ENCODE data around the gene PRMT6.
"Not testable (repeated sequence)": the region's sequence is repeated elsewhere in the genome, so short reads cannot be mapped to it uniquely, and the experiment has no call there.

Gene PRMT6

DNA sequence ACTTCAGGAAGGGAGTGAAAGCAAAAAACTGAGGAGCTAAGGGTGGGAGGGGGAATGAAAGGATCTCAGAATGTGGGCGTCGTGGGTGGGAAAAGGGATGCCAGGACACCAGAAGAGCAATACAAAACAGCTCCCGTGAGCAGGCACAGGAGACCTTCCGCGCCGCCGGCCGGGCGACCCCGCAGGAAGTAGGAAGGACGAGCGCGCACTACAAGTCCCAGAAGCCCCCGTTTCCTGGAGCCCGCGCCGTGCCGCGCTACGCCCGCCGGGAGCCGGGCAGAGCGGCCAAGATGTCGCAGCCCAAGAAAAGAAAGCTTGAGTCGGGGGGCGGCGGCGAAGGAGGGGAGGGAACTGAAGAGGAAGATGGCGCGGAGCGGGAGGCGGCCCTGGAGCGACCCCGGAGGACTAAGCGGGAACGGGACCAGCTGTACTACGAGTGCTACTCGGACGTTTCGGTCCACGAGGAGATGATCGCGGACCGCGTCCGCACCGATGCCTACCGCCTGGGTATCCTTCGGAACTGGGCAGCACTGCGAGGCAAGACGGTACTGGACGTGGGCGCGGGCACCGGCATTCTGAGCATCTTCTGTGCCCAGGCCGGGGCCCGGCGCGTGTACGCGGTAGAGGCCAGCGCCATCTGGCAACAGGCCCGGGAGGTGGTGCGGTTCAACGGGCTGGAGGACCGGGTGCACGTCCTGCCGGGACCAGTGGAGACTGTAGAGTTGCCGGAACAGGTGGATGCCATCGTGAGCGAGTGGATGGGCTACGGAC, at the start of gene PRMT6:
Gene PRMT6 (plus strand): TSS at position 249 of the 771 bp plus-strand sequence. CDS start 42 bp downstream, at position 291.
- DNase-seq (ENCODE audit: low read depth in 2 of 2) = peak; percentile 65 to 71

DNA sequence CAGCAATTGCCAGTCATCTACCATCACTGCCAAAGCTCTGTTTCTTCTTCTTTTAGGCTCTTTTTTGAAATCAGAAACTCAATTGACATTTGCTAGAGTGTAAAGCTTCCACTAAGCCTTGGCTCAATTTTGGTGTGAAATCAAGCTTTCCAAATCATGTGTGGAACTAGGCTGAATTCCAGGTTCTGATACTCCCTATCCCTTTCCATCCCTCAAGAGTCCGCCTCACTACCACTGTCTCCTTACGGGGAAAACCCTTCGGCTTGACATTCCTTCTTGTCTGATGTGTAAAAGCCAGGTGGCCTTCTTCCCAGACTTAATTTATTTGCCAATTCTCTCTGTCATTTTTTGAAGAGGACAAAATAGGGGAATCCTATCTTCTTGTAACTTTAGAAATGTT, 47.2 kb upstream of the PRMT6 start:
- DNase-seq (ENCODE audit: low read depth in 2 of 2) = no peak

DNA sequence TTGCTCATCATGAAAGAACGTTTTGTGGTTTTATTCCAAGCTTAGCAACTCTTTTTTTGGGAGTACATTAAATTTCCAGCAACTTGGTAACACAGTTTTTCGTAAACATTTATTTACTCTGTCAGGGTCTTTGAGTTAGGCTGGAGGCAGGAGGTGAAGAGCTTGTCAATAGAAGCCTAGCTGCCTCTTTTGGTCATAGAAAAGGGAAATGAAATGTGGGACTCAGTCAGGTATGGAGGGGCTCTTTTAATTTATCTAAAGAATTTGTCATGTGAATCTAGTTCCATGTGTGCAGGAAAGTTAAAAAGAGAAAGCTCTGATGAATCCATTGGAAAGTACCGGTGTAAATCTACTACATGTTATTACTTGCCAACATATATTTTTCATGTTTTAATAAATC, 45.9 kb upstream of the PRMT6 start:
- DNase-seq (ENCODE audit: low read depth in 2 of 2) = no peak

DNA sequence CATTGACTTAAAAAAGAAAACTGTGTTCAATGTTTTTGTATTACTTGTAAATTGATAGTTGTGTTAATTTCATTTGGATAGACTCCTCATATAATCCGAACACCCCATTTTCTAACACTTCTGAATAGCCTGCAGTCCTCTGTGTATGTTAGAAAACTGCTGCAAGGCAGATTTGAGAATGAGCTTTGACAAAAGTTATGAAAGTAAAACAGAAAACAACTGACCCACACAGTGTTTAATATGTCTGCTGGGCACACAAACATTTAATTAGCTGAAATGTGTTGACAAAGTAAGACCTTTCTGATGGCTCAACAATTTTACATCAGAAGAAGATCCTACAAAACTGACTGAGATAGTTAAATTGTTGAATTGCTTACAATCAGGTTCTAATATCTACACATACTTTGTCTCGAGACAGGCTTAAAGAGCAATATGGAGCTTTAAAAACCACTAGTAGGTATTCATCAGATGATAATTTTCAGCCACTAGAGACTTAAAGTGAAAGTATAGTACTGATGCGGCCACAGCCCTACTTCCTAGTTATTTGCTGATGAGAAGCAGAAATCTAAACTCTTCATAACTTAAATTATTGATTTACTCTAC, 40.0 kb upstream of the PRMT6 start:
- no peak for DNase-seq (ENCODE audit: low read depth in 2 of 2)

DNA sequence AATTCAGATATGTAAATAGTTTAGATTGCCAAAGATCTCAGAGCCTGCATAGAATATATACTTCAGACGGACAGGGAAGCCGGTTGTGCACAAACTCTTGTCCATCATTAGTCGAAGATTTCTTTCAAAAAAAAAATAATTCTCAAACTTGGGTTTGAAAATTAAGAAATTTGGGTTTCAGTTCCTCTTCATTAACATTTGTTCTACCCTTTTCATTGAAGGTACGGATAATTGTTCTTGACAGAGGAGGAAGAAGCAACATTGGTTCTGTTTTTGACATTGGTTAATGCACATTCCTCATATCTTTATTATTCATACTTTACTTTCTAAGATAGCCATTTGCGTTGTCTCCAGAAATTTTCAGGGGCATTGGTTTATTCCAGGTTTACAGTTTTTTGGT, 38.0 kb upstream of the PRMT6 start:
- no peak for DNase-seq (ENCODE audit: low read depth in 2 of 2)

DNA sequence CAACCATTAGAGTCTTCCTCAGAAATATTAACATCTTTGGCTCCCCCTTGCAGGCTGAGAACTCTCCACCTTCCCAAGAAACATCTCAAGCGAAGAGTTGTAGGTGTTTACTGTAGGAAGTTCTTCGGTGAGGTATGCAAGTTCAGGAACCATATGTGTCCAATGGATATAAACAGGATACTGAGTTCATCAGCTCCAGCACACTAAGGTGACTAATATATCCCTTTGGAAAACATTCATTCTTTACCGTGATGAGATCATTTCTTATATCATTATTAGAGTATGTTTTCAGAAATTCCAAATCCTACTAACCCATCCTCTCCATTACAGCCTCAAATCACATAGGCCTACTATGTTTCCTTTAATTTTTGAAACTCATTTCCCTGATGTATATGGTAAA, 37.3 kb upstream of the PRMT6 start:
- no peak for DNase-seq (ENCODE audit: low read depth in 2 of 2)

DNA sequence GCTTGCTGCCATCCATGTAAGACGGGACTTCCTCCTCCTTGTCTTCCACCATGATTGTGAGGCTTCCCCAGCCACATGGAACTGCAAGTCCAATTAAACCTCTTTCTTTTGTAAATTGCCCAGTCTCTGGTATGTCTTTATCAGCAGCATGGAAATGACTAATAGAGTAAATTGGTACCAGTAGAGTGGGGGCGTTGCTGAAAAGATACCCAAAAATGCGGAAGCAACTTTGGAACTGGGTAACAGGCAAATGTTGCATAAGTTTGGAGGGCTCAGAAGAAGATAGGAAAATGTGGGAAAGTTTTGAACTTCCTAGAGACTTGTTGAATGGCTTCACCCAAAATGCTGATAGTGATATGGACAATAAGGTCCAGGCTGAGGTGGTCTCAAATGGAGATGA, 17.6 kb upstream of the PRMT6 start:
- DNase-seq (ENCODE audit: low read depth in 2 of 2) = not testable (repeated sequence)

DNA sequence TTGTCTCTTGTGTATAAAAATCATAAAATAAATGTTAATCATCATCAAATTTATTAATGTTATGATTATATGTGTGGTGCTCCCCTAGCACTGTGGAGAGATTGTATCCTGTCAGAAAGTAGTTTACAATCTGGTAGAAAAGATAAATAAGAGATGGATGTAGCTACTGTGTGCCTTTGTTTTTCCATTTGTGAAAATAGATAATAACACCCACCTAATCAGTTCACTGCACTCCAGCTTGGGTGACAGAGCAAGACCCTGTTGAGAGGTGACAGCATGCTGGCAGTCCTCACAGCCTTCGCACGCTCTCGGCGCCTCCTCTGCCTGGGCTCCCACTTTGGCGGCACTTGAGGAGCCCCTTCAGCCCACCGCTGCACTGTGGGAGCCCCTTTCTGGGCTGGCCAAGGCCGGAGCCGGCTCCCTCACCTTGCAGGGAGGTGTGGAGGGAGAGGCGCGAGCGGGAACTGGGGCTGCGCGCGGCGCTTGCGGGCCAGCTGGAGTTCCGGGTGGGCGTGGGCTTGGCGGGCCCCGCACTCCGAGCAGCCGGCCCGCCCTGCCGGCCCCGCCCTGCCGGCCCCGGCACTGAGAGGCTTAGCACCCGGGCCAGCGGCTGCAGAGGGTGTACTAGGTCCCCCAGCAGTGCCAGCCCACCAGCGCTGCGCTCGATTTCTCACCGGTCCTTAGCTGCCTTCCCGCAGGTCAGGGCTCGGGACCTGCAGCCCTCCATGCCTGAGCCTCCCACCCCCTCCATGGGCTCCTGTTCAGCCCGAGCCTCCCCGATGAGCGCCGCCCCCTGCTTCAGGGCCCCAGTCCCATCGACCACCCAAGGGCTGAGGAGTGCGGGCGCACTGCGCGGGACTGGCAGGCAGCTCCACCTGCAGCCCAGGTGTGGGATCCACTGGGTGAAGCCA, 11.9 kb upstream of the PRMT6 start:
- DNase-seq (ENCODE audit: low read depth in 2 of 2) = not testable (repeated sequence)

DNA sequence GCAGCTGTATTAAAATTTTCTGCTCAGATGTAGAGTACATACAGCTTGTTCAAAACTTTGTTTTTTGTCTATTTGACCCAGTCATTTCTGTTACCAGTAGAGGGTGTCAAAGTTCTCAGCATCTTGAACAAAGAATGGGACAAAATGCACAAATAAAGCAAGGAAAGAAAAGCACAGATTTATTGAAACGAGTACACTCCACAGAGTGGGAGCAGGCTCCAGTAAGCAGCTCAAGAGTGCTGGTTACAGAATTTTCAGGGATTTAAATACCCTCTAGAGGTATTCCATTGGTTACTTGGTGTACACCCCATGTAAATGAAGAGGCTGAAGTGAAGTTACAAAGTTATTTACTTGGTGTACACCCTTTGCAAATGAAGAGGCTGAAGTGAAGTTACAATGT, 8.9 kb upstream of the PRMT6 start:
- DNase-seq (ENCODE audit: low read depth in 2 of 2) = no peak

DNA sequence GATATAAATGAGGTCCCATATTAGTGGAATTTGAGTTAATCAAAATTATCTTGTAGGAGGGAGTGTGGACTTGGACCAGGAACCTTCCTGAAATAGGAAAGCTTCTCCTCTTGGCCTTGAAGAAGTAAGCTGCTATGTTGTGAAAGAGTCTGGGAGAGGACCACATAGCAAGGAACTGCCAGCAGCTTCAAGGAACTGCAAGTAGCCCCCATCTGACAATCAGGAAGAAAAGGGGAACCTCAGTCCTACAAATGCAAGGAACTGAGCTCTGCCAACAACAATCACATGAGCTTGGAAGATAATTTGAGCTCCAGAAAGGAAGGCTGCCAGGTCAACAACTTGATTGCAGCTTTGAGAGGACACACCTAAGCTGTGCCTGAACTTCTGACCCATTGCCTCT, 8.2 kb upstream of the PRMT6 start:
- DNase-seq (ENCODE audit: low read depth in 2 of 2) = no peak

DNA sequence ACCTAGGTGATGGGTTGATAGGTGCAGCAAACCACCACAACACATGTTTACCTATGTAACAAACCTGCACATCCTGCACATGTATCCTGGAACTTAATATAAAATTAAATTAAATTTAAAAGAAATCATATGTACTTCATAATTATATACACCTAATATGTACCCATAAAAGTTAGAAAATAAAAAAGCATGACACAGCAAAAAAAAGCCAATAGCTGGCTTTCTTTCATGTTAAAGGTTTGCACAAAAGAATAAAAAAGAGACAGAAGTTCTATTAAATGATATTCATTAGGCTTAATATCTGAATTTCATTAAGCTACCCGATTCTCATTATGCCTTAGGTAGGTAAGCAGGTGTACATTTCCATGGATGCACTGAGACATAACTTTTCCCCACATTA, 5.2 kb upstream of the PRMT6 start:
- no peak for DNase-seq (ENCODE audit: low read depth in 2 of 2)

DNA sequence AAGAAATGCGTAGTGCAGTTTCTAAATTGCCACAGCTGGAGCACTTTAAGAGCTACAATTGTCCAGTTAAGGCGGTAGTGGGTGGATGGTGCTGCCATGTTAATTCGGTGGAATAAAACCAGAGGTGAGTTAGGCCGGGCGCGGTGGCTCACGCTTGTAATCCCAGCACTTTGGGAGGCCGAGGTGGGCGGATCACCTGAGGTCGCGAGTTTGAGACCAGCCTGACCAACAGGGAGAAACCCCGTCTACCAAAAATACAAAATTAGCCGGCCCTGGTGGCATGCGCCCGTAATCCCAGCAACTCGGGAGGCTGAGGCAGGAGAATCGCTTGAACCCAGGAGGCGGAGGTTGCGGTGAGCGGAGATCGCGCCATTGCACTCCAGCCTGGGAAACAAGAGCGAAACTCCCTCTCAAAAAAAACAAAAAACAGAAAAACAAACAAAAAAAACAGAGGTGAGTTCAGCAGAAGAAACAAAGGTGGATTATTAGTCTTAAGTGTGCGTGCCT, 502 bp upstream of the PRMT6 start:
- DNase-seq (ENCODE audit: low read depth in 2 of 2) = not testable (repeated sequence)

DNA sequence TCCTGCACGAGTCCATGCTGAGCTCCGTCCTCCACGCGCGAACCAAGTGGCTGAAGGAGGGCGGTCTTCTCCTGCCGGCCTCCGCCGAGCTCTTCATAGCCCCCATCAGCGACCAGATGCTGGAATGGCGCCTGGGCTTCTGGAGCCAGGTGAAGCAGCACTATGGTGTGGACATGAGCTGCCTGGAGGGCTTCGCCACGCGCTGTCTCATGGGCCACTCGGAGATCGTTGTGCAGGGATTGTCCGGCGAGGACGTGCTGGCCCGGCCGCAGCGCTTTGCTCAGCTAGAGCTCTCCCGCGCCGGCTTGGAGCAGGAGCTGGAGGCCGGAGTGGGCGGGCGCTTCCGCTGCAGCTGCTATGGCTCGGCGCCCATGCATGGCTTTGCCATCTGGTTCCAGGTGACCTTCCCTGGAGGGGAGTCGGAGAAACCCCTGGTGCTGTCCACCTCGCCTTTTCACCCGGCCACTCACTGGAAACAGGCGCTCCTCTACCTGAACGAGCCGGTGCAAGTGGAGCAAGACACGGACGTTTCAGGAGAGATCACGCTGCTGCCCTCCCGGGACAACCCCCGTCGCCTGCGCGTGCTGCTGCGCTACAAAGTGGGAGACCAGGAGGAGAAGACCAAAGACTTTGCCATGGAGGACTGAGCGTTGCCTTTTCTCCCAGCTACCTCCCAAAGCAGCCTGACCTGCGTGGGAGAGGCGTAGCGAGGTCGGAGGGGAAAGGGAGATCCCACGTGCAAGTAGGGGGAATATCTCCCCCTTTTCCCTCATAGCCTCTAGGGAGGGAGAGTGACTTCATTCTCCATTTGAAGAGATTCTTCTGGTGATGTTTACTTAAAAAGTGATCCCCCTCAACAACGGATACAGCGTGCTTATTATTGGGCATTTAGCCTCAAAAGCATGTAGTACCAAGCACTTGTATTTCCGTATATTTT, 991 bp downstream of the PRMT6 start:
- DNase-seq (ENCODE audit: low read depth in 2 of 2) = peak; percentile 24 to 38

DNA sequence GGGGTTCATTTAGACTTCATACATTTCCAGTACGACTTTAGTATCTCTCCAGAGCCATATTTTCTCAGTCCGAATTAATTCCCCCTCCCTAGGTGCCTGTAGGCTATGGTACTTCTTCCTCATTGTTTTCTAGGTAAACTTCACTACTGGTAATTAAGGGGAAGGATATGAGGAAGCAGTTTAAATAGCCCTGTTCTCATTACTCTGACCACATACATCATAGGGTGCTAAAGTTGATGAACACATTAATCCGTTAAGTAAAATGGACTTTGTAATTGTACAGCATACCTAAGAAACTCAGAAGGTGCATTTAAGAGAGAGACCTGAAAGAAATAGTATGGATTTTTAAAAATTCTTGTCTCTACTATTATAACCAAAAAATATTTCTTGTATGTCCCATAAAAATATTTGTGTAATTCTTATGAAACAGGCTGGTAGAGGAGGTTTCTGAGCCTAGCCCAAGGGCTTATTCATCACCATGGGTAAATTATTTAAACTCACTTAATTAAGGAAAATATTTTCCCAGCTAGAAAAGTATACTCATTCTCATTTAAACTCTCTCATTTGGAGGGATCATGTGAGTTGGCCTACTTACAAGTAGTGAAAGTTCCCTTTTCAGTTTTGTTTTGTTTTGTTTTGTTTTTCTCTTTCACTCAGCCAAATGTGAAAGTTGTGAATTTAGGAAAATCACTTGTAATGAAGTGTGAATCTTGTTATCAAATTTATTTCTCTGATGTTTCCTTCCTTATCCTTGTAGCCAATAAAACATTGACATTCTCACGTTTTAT, 2.0 kb downstream of the PRMT6 start:
- no peak for DNase-seq (ENCODE audit: low read depth in 2 of 2)

DNA sequence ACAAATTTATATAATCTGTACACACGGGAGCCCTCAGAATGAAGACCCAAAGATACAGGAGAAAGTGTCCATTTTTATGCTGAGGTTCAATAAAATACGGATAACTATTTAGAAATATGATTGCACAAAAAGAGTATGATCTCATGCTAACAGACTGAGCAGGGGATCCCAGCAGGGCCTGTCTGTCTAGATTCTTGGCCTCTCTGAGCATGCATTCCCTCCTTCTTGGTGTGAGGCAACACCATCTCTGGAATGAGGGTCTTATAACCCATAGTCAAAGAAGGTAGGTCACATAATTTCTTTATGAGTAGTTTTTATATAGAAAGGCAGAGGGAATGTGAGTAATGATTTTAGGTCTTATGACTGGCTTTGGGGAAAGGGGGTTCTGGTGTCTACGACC, 5.4 kb downstream of the PRMT6 start:
- no peak for DNase-seq (ENCODE audit: low read depth in 2 of 2)

DNA sequence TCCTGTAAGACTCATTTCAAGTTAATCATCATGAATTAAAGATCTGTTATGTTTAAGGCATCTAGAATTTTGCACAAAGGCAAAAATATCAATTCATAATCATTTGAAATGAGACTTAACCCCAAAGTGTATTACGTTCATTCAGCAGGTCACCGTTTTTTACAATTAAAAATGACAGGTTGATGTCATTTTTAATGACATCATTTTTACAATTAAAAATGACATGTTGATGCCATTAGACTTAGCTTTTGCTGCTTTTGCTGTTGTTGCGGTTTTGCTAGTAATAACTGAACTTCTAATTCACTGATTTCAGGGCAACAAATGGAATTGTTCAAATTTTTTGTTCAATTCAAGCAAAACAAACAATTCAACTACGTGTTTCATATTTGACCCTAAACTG, 17.0 kb downstream of the PRMT6 start:
- DNase-seq (ENCODE audit: low read depth in 2 of 2) = no peak

DNA sequence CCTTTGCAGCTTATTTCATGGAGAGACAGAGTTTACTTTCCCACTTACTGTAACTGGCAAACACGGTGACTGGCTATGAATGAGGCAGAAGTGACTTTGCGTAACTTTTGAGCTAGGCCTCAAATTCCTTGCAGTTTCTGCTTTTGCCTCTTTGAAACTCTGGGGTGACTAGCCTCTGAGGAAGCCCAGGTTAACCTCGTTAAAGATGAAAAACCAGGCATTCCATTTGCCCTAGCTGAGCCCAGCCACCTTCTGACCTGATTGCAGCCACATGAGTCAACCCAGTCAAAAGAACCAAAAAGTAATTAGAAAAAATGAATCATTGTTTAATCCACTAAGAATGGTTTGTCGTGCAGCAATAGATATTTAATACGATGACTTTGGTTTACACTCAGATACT, 20.4 kb downstream of the PRMT6 start:
- DNase-seq (ENCODE audit: low read depth in 2 of 2) = no peak

DNA sequence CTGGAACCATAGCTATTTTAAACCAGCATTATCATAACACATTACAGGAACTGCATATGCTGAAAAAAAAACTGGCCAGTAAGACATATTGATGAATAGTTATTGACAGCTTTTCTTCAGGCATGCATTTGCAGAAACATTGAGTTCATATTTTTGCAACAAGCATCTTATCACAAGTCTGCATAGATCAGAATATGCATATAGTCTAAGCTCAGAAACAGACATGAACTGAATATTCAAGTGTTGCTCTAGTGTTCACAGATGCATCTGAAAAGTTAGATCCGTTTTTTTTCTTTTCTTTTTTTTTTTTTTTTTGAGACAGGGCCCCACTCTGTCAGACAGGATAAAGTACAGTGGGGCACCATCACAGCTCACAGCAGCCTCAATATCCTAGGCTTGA, 22.8 kb downstream of the PRMT6 start:
- no peak for DNase-seq (ENCODE audit: low read depth in 2 of 2)

DNA sequence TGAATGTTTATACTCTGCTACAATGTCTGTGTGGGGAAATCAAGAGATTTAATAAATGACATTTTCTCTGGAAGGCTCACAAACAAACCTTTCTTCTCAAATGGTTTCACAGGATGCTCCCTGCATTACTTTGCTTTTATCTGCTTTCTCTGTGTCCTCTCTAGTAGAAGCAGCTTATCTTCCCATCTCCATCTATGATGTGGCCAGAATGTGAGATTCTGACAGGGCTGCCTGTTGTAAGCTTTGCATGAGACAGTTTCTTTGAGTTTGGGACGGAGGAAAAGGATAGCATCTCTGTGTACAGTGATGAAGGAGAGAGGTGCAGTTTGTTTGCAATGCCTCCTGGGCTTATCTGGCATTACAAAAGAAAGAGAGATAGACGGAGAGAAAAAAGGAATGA, 24.6 kb downstream of the PRMT6 start:
- DNase-seq (ENCODE audit: low read depth in 2 of 2) = no peak

DNA sequence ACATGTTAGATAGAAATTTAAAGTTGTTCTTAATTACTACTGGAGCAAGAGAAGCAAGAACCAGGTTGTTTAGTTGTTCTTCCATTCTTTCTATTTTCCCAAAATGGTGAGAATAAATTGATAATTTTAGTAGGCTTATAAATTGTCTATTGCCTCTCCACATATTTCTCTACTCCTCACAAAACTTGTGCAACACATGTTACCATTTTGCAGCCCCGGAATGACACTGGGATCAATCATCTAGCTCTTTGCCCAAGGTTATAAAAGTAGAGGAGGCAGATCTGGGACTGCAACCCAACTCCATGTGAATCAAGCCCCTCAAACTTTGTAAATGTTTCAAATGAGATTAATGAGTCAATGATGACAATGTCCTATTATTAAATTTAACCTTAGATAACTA, 34.9 kb downstream of the PRMT6 start:
- DNase-seq (ENCODE audit: low read depth in 2 of 2) = no peak

Measured in activated CD4-positive, alpha-beta T cell treated with anti-CD3 and anti-CD28 coated beads for 24 hours (primary cell).